ENCODE data around the gene NHLH1. TPM values are rescaled to one million over a fixed set of nuclear protein-coding genes. Genes with fewer than 3 reads are reported as not detected.

Gene NHLH1
- total RNA-seq, 4 donors from 2014 or later, result not detected

GRCh38 chr1:160410406-160411005 is 43.6 kb downstream of the NHLH1 start:
- Histone ChIP-seq H3K27ac (no peak overlapping the region), H3K4me3 (no peak overlapping the region), H3K27me3 (no peaks in the 10 kb centered on the region), H3K36me3 (peaks cover 0 to 8% (median 0%) of the 10 kb centered on the region in 3 donors), H3K4me1 (peaks cover 0 to 19% (median 0%) of the 10 kb centered on the region in 4 donors), H3K9me3 (no peaks in the 10 kb centered on the region)
- TF ChIP-seq POLR2A (IDR thresholded peaks at IDR 0.05) (no peak), EP300 (IDR thresholded peaks at IDR 0.05) (no peak), CTCF (IDR thresholded peaks at IDR 0.05) (no peak)
- 26 to 43% methylated on average over 19 of the region's 19 CpGs for WGBS, 2 donors
- no peak for DNase-seq (ENCODE audit: low spot score in 2 of 2)

DNA sequence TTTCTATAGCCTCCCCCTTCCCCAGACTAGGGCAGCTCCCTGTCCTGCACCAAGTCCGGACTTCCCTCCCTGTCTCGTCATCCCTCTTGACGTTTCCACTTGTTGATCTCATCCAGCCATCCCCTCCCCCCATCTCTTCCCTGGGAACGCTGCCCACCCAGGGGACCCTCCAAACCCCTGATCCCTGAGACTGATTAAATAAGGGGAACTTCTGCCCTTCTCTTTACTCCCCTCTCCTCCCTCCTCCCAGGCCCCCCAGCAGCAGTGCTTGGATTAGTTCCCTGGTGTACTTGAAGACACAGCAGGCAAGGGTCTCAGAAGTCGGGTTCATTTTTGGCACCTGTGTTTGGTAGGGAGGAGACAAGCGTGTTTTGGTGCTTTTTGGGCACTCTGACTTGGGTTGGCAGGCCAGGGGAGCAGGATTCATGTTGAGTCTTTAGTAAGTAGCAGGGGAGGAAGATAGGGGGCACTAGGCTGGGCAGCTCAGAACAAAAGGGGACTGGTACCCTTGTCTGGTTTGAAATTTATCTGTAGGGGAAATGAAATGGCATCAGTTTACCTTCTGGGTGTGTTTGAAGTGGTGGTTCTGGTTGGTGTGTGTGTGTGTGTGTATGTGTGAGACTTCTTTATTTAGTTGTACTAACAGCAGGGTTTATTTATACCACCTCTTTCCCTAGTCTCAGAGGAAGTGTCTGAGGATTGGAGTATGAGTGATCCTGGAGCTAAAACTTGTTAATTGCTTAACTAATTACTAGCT is 44.6 kb downstream of the NHLH1 start:
- H3K9me3 ChIP-seq, result no peaks in the 10 kb centered on the region
- TF ChIP-seq EP300 (IDR thresholded peaks at IDR 0.05) (no peak), POLR2A (IDR thresholded peaks at IDR 0.05) (no peak)
- no peaks in the 10 kb centered on the region for H3K27me3 ChIP-seq
- no peak overlapping the region for H3K27ac ChIP-seq
- no peak for DNase-seq (ENCODE audit: low spot score in 2 of 2)
- no peak overlapping the region for H3K4me3 ChIP-seq
- H3K36me3 ChIP-seq, result peaks cover 0 to 17% (median 0%) of the 10 kb centered on the region in 3 donors
- peaks cover 0 to 19% (median 0%) of the 10 kb centered on the region in 4 donors for H3K4me1 ChIP-seq
- 42 to 45% methylated on average over 6 of the region's 6 CpGs for WGBS, 2 donors

DNA sequence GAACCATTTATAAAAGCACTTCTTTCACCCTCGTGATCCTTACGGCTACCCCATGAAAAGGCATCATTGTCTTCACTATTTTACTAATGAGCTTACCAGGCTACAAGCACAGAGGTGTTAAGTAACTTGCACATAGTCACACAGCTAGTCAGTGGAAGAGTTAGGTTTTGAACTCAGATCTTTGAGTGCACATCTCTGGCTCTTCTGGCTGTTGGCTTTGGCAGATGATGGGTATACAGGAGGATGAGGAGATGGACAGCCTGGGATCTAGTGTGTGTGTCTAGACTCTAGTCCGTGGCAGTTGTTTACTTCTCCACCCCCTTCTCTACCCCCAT is 45.1 kb downstream of the NHLH1 start:
- H3K27ac ChIP-seq, result no peak overlapping the region
- TF ChIP-seq CTCF (IDR thresholded peaks at IDR 0.05) (no peak), EP300 (IDR thresholded peaks at IDR 0.05) (no peak), POLR2A (IDR thresholded peaks at IDR 0.05) (no peak)
- no peaks in the 10 kb centered on the region for H3K9me3 ChIP-seq
- 66 to 74% methylated on average over 3 of the region's 3 CpGs for WGBS, 2 donors
- no peak for DNase-seq (ENCODE audit: low spot score in 2 of 2)
- H3K36me3 ChIP-seq, result peaks cover 0 to 23% (median 0%) of the 10 kb centered on the region in 3 donors
- H3K27me3 ChIP-seq, result no peaks in the 10 kb centered on the region
- H3K4me3 ChIP-seq, result no peak overlapping the region
- peaks cover 0 to 19% (median 0%) of the 10 kb centered on the region in 4 donors for H3K4me1 ChIP-seq

DNA sequence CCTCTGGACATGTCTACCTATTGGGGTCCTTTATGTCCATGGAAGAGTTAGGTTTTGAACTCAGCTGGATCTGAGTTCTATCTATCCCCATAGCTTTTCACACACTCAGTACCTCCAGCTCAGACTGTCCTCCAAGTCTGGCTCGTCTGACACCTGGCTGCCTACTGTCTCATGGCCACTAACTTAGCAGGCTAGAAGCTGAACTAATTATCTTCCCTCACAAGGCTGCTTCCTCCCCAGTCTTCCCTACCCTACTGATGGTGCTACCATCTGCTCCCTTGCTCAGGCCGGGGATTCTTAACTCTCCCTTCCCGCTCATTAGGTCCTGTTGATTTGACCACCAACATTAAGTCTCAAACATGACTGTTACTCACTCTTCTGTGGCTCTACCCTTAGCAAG is 46.8 kb downstream of the NHLH1 start:
- H3K27me3 ChIP-seq, result no peaks in the 10 kb centered on the region
- 83 to 85% methylated on average over 3 of the region's 3 CpGs for WGBS, 2 donors
- TF ChIP-seq CTCF (IDR thresholded peaks at IDR 0.05), result no peak
- TF ChIP-seq POLR2A (IDR thresholded peaks at IDR 0.05), result no peak
- no peak for TF ChIP-seq EP300 (IDR thresholded peaks at IDR 0.05)
- H3K4me1 ChIP-seq, result peaks cover 0 to 19% (median 0%) of the 10 kb centered on the region in 4 donors
- peaks cover 0 to 27% (median 0%) of the 10 kb centered on the region in 3 donors for H3K36me3 ChIP-seq
- H3K27ac ChIP-seq, result no peak overlapping the region
- H3K9me3 ChIP-seq, result no peaks in the 10 kb centered on the region
- H3K4me3 ChIP-seq, result no peak overlapping the region
- no peak for DNase-seq (ENCODE audit: low spot score in 2 of 2)

DNA sequence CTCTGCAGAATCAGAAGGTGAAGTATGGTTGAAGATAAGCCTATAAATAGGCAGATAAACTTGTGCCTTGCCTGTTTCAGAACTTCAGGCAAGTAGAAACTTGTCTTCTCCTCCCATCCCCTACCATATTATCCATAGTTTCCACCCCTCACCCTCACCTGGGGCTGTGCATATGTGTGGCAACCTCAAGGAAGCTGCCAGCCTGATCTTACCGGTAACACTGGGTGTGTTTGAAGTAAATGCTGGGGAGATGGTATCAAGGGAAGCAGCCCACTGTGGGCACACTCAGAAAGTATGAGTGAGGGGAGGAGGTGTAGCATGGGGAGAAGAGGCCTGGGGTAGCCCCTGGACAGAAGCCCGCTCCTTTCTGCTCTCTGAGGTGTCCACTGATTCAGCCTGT is 48.0 kb downstream of the NHLH1 start:
- Histone ChIP-seq H3K27me3 (no peaks in the 10 kb centered on the region), H3K9me3 (no peaks in the 10 kb centered on the region), H3K36me3 (peaks cover 0 to 38% (median 0%) of the 10 kb centered on the region in 3 donors), H3K27ac (no peak overlapping the region), H3K4me1 (peaks cover 0 to 16% (median 0%) of the 10 kb centered on the region in 4 donors), H3K4me3 (no peak overlapping the region)
- WGBS, 2 donors, result 86 to 96% methylated on average over 2 of the region's 2 CpGs
- TF ChIP-seq POLR2A (IDR thresholded peaks at IDR 0.05), result no peak
- no peak for TF ChIP-seq CTCF (IDR thresholded peaks at IDR 0.05)
- no peak for TF ChIP-seq EP300 (IDR thresholded peaks at IDR 0.05)
- no peak for DNase-seq (ENCODE audit: low spot score in 2 of 2)
